Sigmoid colon (tissue), 7 donors: ENCODE results near the gene ABCC4. TPM values are rescaled to one million over a fixed set of nuclear protein-coding genes. Genes with fewer than 3 reads are reported as not detected.

Experiments
- DNase-seq: peaks from one replicate; pipeline ENCODE4 v3.0.0-alpha.2; 2019
- H3K27ac ChIP-seq, 4 donors: fragments of 200-600 bp; sonication (generic); one replicate each; pipeline ENCODE4 v1.5.1; 2016 to 2019; ENCODE audit warnings: mild to moderate bottlenecking in 1 of 4
- H3K27me3 ChIP-seq, 3 donors: fragments of 200-600 bp; sonication (generic); one replicate each; pipeline ENCODE4 v1.5.1; 2019; ENCODE audit warnings: mild to moderate bottlenecking in 1 of 3
- H3K36me3 ChIP-seq, 4 donors: fragments of 200-600 bp; sonication (generic); one replicate each; pipeline ENCODE4 v1.5.1; 2016 to 2019
- H3K4me1 ChIP-seq, 4 donors: fragments of 200-600 bp; sonication (generic); one replicate each; pipeline ENCODE4 v1.5.1; 2017 to 2019
- H3K4me3 ChIP-seq, 4 donors: fragments of 200-600 bp; sonication (generic); one replicate each; pipeline ENCODE4 v1.5.1; 2017 to 2019; ENCODE audit warnings: mild to moderate bottlenecking in 2 of 4, moderate library complexity in 1 of 4
- H3K9me3 ChIP-seq, 4 donors: fragments of 200-600 bp in 3 of 4; sonication (generic) in 3 of 4; one replicate each; pipeline versions ENCODE4 v1.5.1 to v1.6.1; 2013 to 2019
- EP300 ChIP-seq, 4 donors: sonication (generic); formaldehyde crosslinking; IDR thresholded peaks; one replicate each; pipeline ENCODE4 v1.6.1; 2017; ENCODE audit warnings: antibody characterized with exemption in 4 of 4
- POLR2A ChIP-seq, 2 donors: fragments of 450-650 bp; IDR thresholded peaks; one replicate each; pipeline ENCODE4 v1.6.1; 2016; ENCODE audit warnings: antibody characterized with exemption in 2 of 2, mild to moderate bottlenecking in 2 of 2, moderate library complexity in 2 of 2
- POLR2AphosphoS5 ChIP-seq, 4 donors: sonication (generic); formaldehyde crosslinking; IDR thresholded peaks; one replicate each; pipeline ENCODE4 v1.6.1; 2017; ENCODE audit warnings: antibody characterized with exemption in 4 of 4
- WGBS, 2 donors: extraction: QIAGEN DNeasy Blood & Tissue Kit; methylation state at CpG; one replicate each; pipeline ENCODE4 v1.1.7; 2013; 5-methylcytosine and 5-hydroxymethylcytosine counted together
- intact Hi-C: fragments of 100-400 bp; cut with DNase I; formaldehyde crosslinking; loops from one replicate; pipeline ENCODE4 v1.15.1; 2023
- polyA plus RNA-seq, 3 donors: library from polyadenylated mRNA; stranded (reverse); fragments of 200-250 nt; gene quantifications; one replicate each; pipeline ENCODE4 v1.2.3, GENCODE V29; 2013
- total RNA-seq, 4 donors: library from RNA; depleted of rRNA; stranded (reverse); fragments of >200 nt; gene quantifications; one replicate each; pipeline ENCODE4 v1.1.0, GENCODE V29; 2016
- TF ChIP-seq, protein P1 (sequence below), 4 experiments: fragments of 450-650 bp in 3 of 4; fragments of 200-600 bp in 1 of 4; IDR thresholded peaks; one replicate each; pipeline ENCODE4 v1.5.1; 2016 to 2019; ENCODE audit warnings: antibody characterized with exemption in 4 of 4, mild to moderate bottlenecking in 3 of 4, moderate library complexity in 2 of 4
- donor health status: healthy with polysubstance abuse.
- donor health status: Bipolar disorder and iron deficiency.
- donor health status: healthy.

The ABCC4 gene
- total and polyA plus RNA-seq, 7 donors: 1.2 to 56.3 (median 24.3) TPM

DNA sequence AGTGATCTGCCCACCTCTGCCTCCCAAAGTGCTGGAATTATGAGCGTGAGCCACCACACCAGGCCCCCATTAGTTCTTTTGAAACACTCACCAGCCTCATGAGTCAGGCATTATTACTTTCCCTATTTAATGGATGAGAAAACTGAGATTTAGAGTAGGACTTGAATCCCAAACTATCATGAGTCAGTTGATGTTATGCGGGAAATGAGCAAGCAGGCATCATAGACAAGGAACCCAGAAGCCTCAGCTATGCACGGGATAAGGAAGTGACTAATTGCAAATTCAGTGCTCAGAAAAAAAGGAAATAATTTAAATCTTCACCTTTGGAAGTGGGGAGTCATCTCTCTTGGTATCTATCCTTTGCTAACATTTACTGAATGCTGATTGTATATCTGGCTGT lies 217.5 kb downstream of the ABCC4 start:
- WGBS, 2 donors: 83 to 93% methylated on average over 3 of the region's 3 CpGs
- H3K4me3 ChIP-seq: no peak overlapping the region
- H3K36me3 ChIP-seq: peaks cover 0 to 25% (median 0%) of the 10 kb centered on the region in 4 donors
- DNase-seq: no peak
- TF ChIP-seq POLR2AphosphoS5 (IDR thresholded peaks at IDR 0.05) (no peak), EP300 (IDR thresholded peaks at IDR 0.05) (no peak), POLR2A (IDR thresholded peaks at IDR 0.05) (no peak)
- TF ChIP-seq, protein P1, sequence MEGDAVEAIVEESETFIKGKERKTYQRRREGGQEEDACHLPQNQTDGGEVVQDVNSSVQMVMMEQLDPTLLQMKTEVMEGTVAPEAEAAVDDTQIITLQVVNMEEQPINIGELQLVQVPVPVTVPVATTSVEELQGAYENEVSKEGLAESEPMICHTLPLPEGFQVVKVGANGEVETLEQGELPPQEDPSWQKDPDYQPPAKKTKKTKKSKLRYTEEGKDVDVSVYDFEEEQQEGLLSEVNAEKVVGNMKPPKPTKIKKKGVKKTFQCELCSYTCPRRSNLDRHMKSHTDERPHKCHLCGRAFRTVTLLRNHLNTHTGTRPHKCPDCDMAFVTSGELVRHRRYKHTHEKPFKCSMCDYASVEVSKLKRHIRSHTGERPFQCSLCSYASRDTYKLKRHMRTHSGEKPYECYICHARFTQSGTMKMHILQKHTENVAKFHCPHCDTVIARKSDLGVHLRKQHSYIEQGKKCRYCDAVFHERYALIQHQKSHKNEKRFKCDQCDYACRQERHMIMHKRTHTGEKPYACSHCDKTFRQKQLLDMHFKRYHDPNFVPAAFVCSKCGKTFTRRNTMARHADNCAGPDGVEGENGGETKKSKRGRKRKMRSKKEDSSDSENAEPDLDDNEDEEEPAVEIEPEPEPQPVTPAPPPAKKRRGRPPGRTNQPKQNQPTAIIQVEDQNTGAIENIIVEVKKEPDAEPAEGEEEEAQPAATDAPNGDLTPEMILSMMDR (IDR thresholded peaks at IDR 0.05): no peak
- no peaks in the 10 kb centered on the region for H3K4me1 ChIP-seq
- no peaks in the 10 kb centered on the region for H3K9me3 ChIP-seq
- intact Hi-C loops: no loop called here
- no peaks in the 10 kb centered on the region for H3K27me3 ChIP-seq
- no peak overlapping the region for H3K27ac ChIP-seq

DNA sequence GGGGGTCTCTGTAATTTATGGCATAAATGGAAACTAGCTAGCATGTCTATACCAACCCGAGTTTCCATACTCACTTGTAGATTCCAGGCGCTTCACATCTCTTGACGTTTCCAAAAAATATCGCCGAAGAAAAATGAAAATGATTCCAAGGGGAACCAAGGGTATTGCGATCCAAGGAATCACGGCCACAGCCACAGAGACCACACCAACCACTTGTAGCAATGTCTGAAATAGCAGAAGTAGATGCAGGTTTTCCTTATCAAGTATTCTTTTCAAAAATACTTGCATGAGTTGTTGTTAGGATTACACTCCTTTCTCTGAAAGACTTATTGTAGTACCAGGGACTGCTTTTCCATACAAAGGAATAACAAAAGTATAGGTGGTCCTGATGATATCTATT lies 218.2 kb downstream of the ABCC4 start:
- H3K4me3 ChIP-seq: no peak overlapping the region
- TF ChIP-seq POLR2A (IDR thresholded peaks at IDR 0.05) (no peak), EP300 (IDR thresholded peaks at IDR 0.05) (no peak), POLR2AphosphoS5 (IDR thresholded peaks at IDR 0.05) (no peak)
- TF ChIP-seq, protein P1 (IDR thresholded peaks at IDR 0.05): no peak
- DNase-seq: no peak
- H3K27ac ChIP-seq: no peak overlapping the region
- WGBS, 2 donors: 92 to 97% methylated on average over 7 of the region's 7 CpGs
- peaks cover 0 to 25% (median 0%) of the 10 kb centered on the region in 4 donors for H3K36me3 ChIP-seq
- H3K9me3 ChIP-seq: no peaks in the 10 kb centered on the region
- no peaks in the 10 kb centered on the region for H3K4me1 ChIP-seq
- H3K27me3 ChIP-seq: no peaks in the 10 kb centered on the region
- intact Hi-C loops: no loop called here

DNA sequence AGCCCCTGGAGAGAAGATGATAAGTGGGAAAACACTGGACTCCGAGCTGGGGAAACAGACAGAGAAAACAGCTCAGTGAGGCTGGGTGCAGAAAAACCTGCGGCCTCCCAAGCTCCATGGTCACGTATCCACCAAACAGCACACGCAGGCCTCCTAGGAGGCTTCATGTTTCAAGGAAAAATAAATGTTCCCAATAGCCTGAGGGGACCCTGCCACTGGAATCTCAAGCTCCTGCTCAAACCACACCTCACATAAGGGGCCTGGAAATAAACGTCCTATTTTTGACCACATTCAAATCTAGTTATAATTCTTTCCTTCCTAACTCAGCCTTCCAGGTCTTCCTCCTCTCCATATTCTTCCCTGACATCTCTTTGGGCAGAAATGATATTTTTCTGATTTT lies 225.7 kb downstream of the ABCC4 start:
- intact Hi-C loops: no loop called here
- TF ChIP-seq POLR2AphosphoS5 (IDR thresholded peaks at IDR 0.05) (no peak), POLR2A (IDR thresholded peaks at IDR 0.05) (no peak)
- TF ChIP-seq, protein P1 (IDR thresholded peaks at IDR 0.05): no peak
- Histone ChIP-seq H3K4me1 (no peaks in the 10 kb centered on the region), H3K27me3 (no peaks in the 10 kb centered on the region), H3K36me3 (peaks cover 0 to 55% (median 3%) of the 10 kb centered on the region in 4 donors), H3K9me3 (no peaks in the 10 kb centered on the region), H3K4me3 (no peak overlapping the region), H3K27ac (no peak overlapping the region)
- 88 to 90% methylated on average over 5 of the region's 5 CpGs for WGBS, 2 donors
- DNase-seq: no peak

DNA sequence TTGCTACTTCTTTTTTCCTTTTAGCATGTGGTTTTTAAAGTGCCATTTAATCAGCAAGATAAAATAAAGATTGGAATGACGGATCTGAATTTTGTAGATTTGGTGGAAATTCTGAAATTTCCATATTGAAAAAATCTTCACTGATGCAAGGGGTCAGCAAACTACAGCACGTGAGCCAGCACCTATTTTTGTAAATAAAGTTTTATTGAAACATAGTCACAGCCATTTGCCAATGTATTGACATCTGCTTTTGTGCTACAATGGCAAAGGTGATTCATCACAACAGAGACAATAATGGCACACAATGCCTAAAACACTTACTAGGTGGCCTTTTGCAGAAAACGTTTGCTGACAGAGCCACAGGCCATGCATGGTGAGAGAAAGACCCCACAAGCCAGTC lies 226.4 kb downstream of the ABCC4 start:
- H3K4me3 ChIP-seq: no peak overlapping the region
- H3K9me3 ChIP-seq: no peaks in the 10 kb centered on the region
- TF ChIP-seq EP300 (IDR thresholded peaks at IDR 0.05): no peak
- H3K27me3 ChIP-seq: no peaks in the 10 kb centered on the region
- intact Hi-C loops: no loop called here
- no peak for DNase-seq
- no peaks in the 10 kb centered on the region for H3K4me1 ChIP-seq
- H3K27ac ChIP-seq: no peak overlapping the region
- H3K36me3 ChIP-seq: peaks cover 0 to 61% (median 3%) of the 10 kb centered on the region in 4 donors
- 89 to 91% methylated on average over 3 of the region's 3 CpGs for WGBS, 2 donors

DNA sequence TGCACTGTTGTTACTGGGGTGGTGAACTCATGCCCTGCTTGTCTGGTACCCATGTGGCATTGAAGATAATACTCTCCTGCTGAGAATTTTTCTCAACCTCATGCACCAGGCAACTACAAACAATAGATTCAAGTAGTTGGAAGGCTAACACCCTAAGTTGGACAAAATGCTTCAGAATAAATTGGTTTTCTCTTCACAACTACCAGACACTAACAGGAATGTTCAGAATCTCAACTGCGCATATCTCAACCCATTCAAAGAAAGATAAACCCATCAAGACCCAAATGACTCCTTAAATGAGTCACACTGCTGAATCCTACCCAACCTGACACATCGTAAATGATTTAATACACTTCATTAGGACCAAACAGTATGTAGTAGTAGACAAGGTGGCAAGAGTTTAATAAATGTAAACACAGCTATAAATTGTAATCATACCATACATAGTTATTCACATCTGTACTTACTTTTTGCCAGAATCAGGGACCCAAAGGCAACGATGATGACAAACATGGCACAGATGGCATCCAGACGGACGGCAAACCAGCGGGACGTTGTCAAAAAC lies 227.4 kb downstream of the ABCC4 start:
- intact Hi-C loops: no loop called here
- Histone ChIP-seq H3K4me1 (no peaks in the 10 kb centered on the region), H3K4me3 (no peak overlapping the region), H3K27me3 (no peaks in the 10 kb centered on the region), H3K36me3 (peaks cover 0 to 71% (median 3%) of the 10 kb centered on the region in 4 donors), H3K9me3 (no peaks in the 10 kb centered on the region), H3K27ac (no peak overlapping the region)
- 94 to 95% methylated on average over 7 of the region's 7 CpGs for WGBS, 2 donors
- no peak for DNase-seq
- TF ChIP-seq POLR2AphosphoS5 (IDR thresholded peaks at IDR 0.05) (no peak), EP300 (IDR thresholded peaks at IDR 0.05) (no peak), POLR2A (IDR thresholded peaks at IDR 0.05) (no peak)

DNA sequence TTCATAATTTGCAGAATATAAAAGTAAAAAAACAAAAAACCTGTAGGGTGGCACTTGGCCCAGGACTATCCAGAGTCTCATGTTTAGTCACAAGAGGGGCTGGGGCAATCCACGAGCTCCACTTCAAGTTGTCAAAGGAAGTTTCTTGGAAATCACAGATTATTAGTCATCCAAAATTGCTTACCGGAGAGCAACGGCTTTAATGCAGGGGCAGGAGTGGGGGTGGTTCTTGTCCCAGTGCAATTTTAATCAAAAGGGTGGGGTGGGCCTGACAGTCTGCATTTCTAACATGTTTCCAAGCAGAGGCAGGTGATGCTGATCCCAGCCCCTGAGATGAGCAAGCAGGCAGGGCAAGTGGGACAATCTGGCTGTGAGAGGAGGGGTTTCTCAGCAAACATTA lies 233.9 kb downstream of the ABCC4 start:
- peaks cover 0 to 50% (median 3%) of the 10 kb centered on the region in 4 donors for H3K36me3 ChIP-seq
- TF ChIP-seq POLR2AphosphoS5 (IDR thresholded peaks at IDR 0.05) (no peak), POLR2A (IDR thresholded peaks at IDR 0.05) (no peak), EP300 (IDR thresholded peaks at IDR 0.05) (no peak)
- TF ChIP-seq, protein P1 (IDR thresholded peaks at IDR 0.05): no peak
- no peak overlapping the region for H3K4me3 ChIP-seq
- H3K4me1 ChIP-seq: no peaks in the 10 kb centered on the region
- H3K27ac ChIP-seq: no peak overlapping the region
- 80 to 82% methylated on average over 3 of the region's 3 CpGs for WGBS, 2 donors
- intact Hi-C loops: no loop called here
- DNase-seq: no peak
- no peaks in the 10 kb centered on the region for H3K9me3 ChIP-seq
- H3K27me3 ChIP-seq: no peaks in the 10 kb centered on the region
